Adrenal gland (tissue), 12 donors: ENCODE data around the gene PTBP2. TPM values are rescaled to one million over a fixed set of nuclear protein-coding genes. Genes with fewer than 3 reads are reported as not detected.
A peak's percentile ranks its signal among the peaks of the same experiment; 100 is the strongest.

Source experiments
- DNase-seq, 7 donors: peaks; one replicate each; pipeline ENCODE4 v3.0.0-alpha.2; 2019 to 2020
- H3K27ac ChIP-seq, 5 donors: fragments of 200-600 bp; sonication (generic) in 4 of 5; 1 replicate in 3 of 5; 2 replicates in 2 of 5; pipeline versions ENCODE4 v1.5.1 to v1.8.0; 2016 to 2020; ENCODE audit warnings: mild to moderate bottlenecking in 1 of 5
- H3K27me3 ChIP-seq: fragments of 200-600 bp; 2 replicates; pipeline ENCODE4 v1.8.0; 2021
- H3K36me3 ChIP-seq, 2 donors: fragments of 200-600 bp; replicated peaks in 1 of 2; 1 replicate in 1 of 2; 2 replicates in 1 of 2; pipeline versions ENCODE4 v1.5.1 to v1.8.0; 2018 to 2022
- H3K4me1 ChIP-seq, 2 donors: fragments of 200-600 bp; replicated peaks in 1 of 2; 1 replicate in 1 of 2; 2 replicates in 1 of 2; pipeline versions ENCODE4 v1.5.1 to v1.8.0; 2018 to 2021
- H3K4me3 ChIP-seq, 4 donors: fragments of 200-600 bp; sonication (generic) in 3 of 4; one replicate each; pipeline ENCODE4 v1.5.1; 2016 to 2018
- H3K9me3 ChIP-seq, 3 donors: fragments of 200-600 bp; sonication (generic) in 1 of 3; replicated peaks in 1 of 3; 1 replicate in 2 of 3; 2 replicates in 1 of 3; pipeline versions ENCODE4 v1.5.1 to v1.8.0; 2016 to 2021
- CTCF ChIP-seq, 6 experiments: fragments of 450-650 bp in 4 of 6; fragments of 200-600 bp in 2 of 6; sonication (generic) in 1 of 6; IDR thresholded peaks; 1 replicate in 5 of 6; 2 replicates in 1 of 6; pipeline versions ENCODE4 v1.5.1 to v1.8.0; 2016 to 2021; ENCODE audit warnings: antibody characterized with exemption in 6 of 6, mild to moderate bottlenecking in 2 of 6, moderate library complexity in 1 of 6
- POLR2A ChIP-seq, 2 donors: fragments of 450-650 bp; IDR thresholded peaks; one replicate each; pipeline ENCODE4 v1.6.1; 2017; ENCODE audit warnings: antibody characterized with exemption in 2 of 2, mild to moderate bottlenecking in 2 of 2, moderate library complexity in 1 of 2
- WGBS, 4 donors: extraction: QIAGEN DNeasy Blood & Tissue Kit in 2 of 4; methylation state at CpG; one replicate each; pipeline versions ENCODE4 v1.1.5 to v1.1.7; 2013 to 2017; 5-methylcytosine and 5-hydroxymethylcytosine counted together
- intact Hi-C, 2 donors: fragments of 100-400 bp; cut with DNase I; formaldehyde crosslinking; loops; one replicate each; pipeline versions ENCODE4 v1.14.1 to v1.15.0; 2022 to 2023
- polyA plus RNA-seq, 3 donors: library from polyadenylated mRNA; stranded (reverse); fragments of 200-250 nt in 2 of 3; fragments of 350-450 nt in 1 of 3; fragmentation: Illumina TruSeq in 1 of 3; extraction: RNeasy Lipid Tissue Mini Kit (QIAGEN cat#74804) in 1 of 3; gene quantifications; one replicate each; pipeline ENCODE4 v1.2.3, GENCODE V29; 2013 to 2014
- total RNA-seq, 9 donors: library from RNA; depleted of rRNA in 4 of 9; stranded (reverse); fragments of >200 nt in 4 of 9; fragments of 120-200 nt in 1 of 9; fragmentation: NEBNext Ultra II Directional in 1 of 9; extraction: Animal tissue kit (Norgen Biotek cat#: 25700) in 1 of 9; gene quantifications; one replicate each; pipeline versions ENCODE4 v1.1.0 to v1.2.4, GENCODE V29; 2013 to 2023
- donor health status: healthy with polysubstance abuse.
- donor health status: Bipolar disorder and iron deficiency.
- donor health status: DM: yes; HTN: yes; CAD: no.
- donor health status: DM: no; HTN: no; CAD: no.
- donor health status: DM: no; HTN: no; CAD: no.
- donor health status: DM: yes; HTN: yes; CAD: no.

Gene PTBP2
- total and polyA plus RNA-seq, 12 donors = 6.2 to 42.4 (median 20.1) TPM

GRCh38 chr1:96710708-96711477 lies 10.7 kb upstream of the PTBP2 start:
- H3K9me3 ChIP-seq = no peaks in the 10 kb centered on the region
- H3K4me3 ChIP-seq = no peak overlapping the region
- peak in 1 of 7 donors; percentile 15 for DNase-seq
- no peaks in the 10 kb centered on the region for H3K27me3 ChIP-seq
- H3K27ac ChIP-seq = no peak overlapping the region
- H3K4me1 ChIP-seq = no peaks in the 10 kb centered on the region
- 59 to 71% (median 70%) methylated on average over 3 to 4 of the region's 4 CpGs for WGBS, 4 donors
- TF ChIP-seq CTCF (IDR thresholded peaks at IDR 0.05) = no peak
- no peak for TF ChIP-seq POLR2A (IDR thresholded peaks at IDR 0.05)
- intact Hi-C loops = no loop called here
- H3K36me3 ChIP-seq = no peaks in the 10 kb centered on the region

DNA sequence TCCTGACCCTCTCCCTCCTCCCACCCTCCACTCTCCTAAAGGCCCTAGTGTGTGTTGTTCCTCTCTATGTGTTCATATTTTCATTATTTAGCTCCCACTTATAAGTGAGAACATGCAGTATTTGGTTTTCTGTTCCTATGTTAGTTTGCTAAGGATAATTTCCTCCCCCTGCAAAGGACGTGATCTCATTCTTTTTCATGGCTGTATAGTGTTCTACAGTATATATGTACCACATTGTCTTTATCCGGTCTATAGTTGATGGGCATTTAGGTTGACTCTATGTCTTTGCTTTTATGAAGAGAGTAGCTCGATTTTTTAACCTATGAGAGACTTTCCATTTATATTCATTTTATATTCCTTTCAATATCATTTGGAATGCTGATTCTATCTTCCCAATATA lies 7.9 kb upstream of the PTBP2 start:
- no peaks in the 10 kb centered on the region for H3K9me3 ChIP-seq
- H3K27ac ChIP-seq = no peak overlapping the region
- intact Hi-C loops = no loop called here
- no peaks in the 10 kb centered on the region for H3K36me3 ChIP-seq
- H3K4me1 ChIP-seq = no peaks in the 10 kb centered on the region
- H3K27me3 ChIP-seq = no peaks in the 10 kb centered on the region
- WGBS, 4 donors = 82 to 94% (median 87%) methylated on average over 3 of the region's 3 CpGs
- H3K4me3 ChIP-seq = no peak overlapping the region
- DNase-seq = no peak
- TF ChIP-seq CTCF (IDR thresholded peaks at IDR 0.05) (no peak), POLR2A (IDR thresholded peaks at IDR 0.05) (no peak)

GRCh38 chr1:96714881-96715280 lies 6.7 kb upstream of the PTBP2 start:
- Histone ChIP-seq H3K9me3 (no peaks in the 10 kb centered on the region), H3K27ac (no peak overlapping the region), H3K4me1 (no peaks in the 10 kb centered on the region), H3K4me3 (no peak overlapping the region), H3K27me3 (no peaks in the 10 kb centered on the region), H3K36me3 (no peaks in the 10 kb centered on the region)
- TF ChIP-seq CTCF (IDR thresholded peaks at IDR 0.05) = no peak
- TF ChIP-seq POLR2A (IDR thresholded peaks at IDR 0.05) = no peak
- intact Hi-C loops = no loop called here
- no peak for DNase-seq
- WGBS, 4 donors = 77 to 84% (median 78%) methylated on average over 2 of the region's 2 CpGs

DNA sequence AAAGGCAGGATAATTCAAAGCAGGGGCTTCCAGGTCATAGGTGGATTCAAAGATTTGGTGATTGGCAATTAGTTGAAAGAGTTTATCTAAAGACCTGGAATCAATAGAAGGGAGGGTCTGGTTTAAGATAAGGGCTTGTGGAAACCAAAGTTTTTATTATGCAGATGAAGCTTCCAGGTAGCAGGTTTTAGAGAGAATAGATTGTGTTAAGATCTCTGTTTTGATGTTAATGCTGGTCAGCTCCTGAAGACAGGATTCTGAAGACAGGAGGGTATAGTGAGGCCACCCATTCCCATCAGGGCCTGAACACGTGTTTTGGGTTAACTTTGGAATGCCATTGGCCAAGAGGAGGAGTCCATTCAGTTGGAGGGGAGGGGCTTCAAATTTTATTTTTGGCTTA lies 6.1 kb upstream of the PTBP2 start:
- no peak for TF ChIP-seq CTCF (IDR thresholded peaks at IDR 0.05)
- no peak for TF ChIP-seq POLR2A (IDR thresholded peaks at IDR 0.05)
- Histone ChIP-seq H3K4me1 (no peaks in the 10 kb centered on the region), H3K27me3 (no peaks in the 10 kb centered on the region), H3K27ac (no peak overlapping the region), H3K9me3 (no peaks in the 10 kb centered on the region), H3K36me3 (no peaks in the 10 kb centered on the region), H3K4me3 (no peak overlapping the region)
- intact Hi-C loops = no loop called here
- WGBS, 4 donors = 55 to 61% (median 58%) methylated on average over 1 of the region's 1 CpG
- DNase-seq = no peak
